HG02571 (cell line): ENCODE measurements around the gene KRT82.
"Not testable (repeated sequence)": the region's sequence is repeated elsewhere in the genome, so short reads cannot be mapped to it uniquely, and the experiment has no call there.

Source experiments
- ATAC-seq: cut with Tn5 transposase; IDR thresholded peaks from one replicate; pipeline ENCODE4 v1.9.1; 2021; ENCODE audit warnings: mild to moderate bottlenecking, moderate library complexity; ENCODE audit not compliant: unreplicated experiment

The KRT82 gene

DNA sequence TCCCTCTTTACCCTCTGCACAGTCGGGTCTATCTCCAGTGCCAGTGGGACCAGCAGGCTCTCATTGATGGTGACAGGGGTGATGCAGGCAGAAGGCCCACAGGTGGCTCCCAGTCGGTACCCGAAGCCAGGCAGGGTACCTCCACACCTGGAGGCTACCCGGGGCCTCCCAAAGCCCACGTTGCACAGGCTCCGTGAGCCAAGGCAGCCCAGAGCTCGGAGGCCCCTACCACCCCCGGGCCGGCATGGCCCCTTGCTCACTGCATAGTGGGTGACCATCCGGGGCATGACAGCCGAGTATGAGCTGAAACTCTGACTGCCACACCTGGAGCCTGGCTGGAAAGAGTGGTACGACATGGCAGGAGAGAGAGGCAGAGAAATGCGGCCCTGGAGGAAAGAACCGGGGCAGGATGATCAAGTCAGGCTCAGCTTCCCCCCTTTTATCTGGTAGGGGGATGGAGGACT lies at the start of gene KRT82:
KRT82 (minus strand) TSS at position 414 of the 464 bp plus-strand sequence; CDS start at position 356, 58 bp downstream.
- ATAC-seq = no peak

DNA sequence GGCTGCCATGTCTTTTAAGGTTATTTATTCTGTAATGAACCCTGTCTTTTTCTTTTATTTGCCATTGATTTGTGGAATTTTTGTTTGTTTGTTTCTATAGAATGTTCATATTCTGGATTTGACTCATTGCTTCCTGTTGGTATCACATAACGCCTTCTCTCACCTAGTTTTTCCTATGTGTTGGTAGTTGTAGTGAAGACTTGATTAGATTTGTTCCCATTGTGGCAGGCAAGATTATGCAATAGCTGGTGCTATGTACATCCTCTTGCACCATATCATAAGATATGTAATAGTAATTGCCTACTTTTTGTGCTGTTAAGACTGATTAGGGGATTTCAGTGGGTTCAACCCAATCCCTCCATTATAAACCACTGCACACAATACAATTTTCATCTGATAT lies 49.7 kb upstream of the KRT82 start:
- ATAC-seq = no peak

DNA sequence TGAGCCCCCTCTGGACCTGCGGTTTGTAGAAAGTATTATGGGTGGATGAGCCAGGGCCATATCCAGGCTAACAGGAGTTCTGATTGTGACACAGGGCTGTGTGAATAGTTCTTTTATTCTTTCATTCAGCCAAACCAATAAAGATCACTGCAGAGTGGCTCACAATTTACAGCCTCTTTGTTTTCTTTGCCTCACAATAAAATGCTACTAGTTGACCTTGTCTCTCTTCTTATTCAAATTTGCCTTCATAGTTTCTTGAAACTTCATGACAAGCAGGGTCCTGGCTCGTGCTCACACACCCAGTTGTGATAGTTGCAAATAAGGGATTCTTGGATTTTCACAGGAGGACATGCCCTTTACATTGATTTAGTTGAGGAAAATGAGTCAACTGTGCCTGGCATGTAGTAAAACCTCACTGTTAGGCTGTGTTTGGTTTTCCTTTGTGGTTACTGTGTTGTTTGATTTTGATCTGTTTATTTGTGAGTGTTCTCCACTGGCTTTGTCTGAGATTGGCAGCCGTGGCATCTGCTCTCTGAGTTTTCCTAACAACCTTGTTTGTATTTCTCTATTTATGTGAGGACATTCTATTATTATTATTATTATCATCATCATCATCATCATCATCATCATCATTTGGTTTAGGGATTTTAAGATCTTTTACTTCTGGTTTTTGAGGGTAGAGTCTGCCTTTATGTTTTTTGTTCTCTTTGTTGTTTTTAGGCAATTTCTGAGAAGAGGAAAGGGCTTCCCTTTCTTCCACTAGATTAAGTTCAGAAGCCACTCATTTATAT lies 48.5 kb upstream of the KRT82 start:
- ATAC-seq = no peak

DNA sequence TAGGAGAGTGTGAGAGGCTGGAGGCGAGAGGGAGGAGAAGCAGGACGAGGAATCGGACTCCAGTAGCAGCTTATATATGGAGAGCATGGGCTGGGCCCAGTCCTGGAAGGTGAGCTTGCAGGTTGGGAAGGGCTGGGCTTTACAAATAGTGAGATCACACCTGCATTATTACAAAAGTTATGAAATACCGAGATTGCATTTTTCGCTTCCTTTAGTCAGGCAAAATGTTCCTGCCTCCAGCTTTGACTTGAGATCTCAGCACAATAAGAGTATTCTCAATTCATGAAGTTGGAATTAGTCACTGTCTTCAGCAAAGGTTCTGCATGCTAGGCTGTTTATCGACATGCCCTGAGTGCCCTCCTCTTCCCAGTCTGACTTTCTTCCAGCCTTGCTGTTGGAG lies 46.0 kb upstream of the KRT82 start, which contains the start of gene KRT6B:
KRT6B (minus strand) TSS at position 46 of the 400 bp plus-strand sequence. CDS start 68 bp downstream, outside the sequence.
- no peak for ATAC-seq

DNA sequence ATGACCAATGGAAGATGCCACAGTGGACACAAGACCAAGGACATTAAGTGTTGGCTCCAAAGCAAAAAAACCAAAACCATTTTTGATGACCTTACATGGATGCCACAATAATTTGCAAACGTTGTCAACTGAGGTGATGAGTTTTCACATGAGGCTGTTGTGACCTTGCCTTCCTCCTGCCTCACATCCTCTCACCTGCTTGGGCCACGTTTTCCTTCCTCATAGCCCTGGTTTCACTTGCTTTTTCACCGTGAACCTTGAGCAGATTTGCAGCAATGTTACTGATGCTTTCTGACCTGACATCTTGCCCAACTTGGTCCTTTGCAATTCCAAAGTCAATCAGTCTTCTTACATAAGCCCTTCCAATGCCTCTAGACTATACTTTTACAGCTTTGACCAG lies 42.1 kb upstream of the KRT82 start:
- no peak for ATAC-seq

DNA sequence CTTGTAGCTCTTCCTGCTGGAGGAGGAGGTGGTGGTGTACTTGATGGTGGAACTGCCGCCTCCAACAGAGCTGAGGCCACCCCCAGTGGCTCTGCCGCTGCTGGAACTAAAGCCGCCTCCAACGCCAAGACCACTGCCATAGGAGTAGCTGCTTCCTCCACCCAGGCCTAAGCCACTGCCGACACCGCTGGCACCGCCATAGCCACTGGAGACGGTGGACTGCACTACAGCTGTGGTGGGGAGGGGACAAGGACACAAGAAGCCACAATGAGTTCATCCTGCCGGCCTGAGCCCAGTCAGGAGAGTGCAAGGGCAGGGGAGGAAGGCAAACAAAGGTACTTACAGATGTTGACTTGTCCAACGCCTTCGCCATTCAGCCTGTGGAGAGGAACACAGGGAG lies 41.1 kb upstream of the KRT82 start:
- ATAC-seq = not testable (repeated sequence)

DNA sequence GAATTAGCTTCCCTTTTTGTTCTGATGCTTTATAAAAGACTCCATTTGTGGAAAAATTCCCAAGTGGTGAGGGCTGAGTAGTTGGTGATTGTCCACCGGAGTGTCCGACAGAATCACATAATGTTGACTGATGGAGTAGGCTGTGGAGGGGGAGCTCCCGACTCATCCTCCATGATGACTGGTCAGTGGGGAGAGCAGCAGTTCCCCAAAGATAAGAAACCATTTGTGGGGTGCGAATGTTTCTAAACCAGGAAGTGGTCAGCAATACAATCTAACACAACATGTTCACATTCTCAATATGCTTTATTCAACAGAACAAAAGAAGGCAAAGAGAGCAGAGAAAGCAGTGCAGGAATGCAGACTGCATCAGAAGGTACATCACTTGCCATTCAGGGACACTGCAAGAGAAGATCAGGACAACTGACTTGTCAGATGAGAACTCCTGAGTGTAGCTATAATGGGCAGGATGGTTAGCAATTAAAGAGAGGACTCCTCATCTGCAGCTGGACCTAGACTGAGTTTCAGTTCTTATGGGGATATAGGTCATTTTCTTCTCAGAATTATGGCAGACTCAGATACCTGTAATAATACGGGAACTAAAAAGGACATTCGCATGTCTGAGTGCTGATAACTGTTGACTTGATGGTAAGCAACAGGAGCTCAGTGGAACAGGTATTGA lies 40.4 kb upstream of the KRT82 start:
- no peak for ATAC-seq

DNA sequence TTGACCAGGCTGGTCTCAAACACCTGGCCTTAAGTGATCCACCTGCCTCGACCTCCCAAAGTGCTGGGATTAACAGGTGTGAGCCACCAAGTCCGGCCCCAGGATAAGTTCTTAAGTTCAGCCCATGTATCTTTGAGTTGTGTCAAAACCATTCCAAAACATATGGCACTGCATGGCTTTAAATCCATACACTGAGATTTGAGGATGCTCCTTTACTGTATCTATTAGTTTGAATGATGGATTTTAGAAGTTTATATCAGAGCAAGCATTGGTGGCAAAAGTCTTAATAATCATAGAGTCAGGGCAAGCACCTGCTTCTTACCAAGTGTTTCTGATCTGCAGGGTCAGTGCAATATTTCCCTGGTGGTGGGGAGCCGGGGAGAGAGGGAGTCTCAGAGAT lies 39.7 kb upstream of the KRT82 start:
- ATAC-seq = no peak

DNA sequence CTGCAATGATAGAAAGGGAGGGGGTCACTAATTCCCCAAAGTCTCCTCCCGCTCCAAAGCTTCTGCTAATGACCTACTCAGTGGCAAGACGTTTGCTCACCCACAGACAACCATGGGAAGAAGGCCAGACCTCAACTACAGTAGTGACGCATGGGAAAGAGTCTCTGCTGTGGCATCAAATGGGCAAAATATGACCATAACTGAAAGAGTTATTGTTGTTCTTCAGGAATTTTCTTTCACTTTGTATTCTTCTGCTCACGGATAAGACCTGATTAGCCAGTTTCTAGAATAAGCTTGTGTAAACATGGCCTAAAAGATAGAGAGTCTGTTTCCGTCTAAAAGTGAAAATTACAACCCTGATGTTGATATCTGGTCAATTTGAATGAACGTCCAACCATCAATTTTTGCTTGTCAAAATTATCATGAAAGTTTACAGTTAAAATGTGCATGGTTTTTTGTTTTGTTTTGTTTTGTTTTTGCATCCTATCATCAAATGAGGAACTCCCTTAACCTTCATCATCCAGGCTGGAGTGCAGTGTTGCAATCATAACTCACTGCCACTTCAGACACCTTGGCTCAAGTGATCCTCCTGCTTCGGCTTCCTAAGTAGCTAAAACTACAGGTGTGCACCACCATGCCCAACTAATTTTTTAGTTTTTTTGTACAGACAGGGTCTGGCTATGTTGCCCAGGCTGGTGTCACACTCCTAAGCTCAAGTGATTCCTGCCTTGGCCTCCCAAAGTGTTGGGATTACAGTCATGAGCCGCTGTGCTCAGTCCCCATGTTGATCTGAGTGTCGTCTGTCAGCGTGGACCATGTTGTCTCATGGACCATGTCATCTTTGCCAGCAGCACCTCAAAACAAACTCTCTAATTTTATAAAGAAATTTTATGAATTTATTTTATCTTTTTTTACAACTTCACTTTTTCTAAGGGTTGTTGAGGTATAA lies 38.8 kb upstream of the KRT82 start:
- ATAC-seq = no peak

DNA sequence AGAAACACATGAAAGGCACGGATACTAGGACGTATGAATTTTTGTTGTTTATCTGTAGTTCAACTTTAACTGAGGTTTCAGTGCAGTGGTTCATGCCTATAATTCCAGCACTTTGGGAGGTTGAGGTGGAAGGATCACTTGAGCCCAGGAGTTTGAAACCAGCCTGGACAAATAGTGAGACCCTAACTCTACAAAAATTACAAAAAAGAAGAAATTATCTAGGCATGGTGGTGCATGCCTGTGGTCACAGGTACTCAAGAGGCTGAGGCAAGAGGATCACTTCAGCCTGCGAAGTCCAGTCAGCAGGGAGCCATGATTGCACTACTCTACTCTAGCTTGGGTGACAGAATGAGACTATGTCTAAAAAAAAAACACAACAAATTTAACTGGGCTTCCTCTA lies 37.8 kb upstream of the KRT82 start:
- ATAC-seq = no peak

DNA sequence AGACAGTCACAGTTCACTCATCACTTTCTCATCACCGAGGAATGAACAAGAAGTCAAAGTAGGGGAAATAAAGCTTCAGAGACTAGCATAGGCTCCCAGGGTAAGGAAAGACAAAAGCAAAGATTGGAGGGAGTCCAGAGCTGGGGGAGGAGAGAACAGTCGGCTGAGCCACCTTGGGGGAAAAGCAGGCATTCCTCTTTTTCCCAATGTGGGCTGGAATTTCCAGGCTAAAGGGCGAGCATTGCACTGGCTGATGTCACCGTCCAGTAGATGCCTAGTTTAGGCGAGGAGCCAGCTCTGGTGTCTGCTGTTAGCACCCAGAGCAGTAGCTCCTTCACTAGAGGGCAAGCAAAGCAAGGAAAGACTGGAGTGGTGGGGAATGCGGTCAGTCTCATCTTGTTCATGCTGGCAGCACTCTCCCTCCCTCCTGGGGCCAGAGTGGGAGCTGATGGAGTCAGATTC lies 36.5 kb upstream of the KRT82 start:
- no peak for ATAC-seq

DNA sequence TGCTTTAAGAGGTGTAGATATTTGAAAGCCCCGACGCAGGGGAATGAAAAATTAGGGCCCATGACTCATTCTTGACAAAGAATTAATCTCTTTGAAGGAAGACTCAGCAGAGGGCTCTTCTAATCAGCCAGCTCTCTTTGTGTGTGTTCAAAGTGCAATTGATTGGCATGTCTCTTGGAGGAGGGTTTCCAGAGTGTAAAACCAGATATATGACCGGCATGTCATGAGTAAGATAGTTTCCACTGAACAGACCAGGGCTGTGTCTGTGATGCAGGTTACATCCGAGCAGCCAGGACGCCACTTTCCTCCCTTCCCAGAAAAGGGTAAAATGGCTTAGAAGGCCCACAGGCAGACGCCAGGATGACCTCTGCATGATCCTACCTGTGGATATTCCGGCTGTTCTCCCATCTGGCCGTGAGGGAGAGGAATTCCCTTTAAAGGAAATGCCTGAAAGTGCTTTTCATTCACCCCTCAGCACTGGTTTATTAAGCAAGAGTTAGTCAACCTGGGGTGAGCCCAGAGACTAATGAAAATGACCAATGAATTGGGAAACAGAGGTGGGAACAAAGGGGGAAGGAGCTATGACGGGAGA lies 35.3 kb upstream of the KRT82 start:
- ATAC-seq = no peak

DNA sequence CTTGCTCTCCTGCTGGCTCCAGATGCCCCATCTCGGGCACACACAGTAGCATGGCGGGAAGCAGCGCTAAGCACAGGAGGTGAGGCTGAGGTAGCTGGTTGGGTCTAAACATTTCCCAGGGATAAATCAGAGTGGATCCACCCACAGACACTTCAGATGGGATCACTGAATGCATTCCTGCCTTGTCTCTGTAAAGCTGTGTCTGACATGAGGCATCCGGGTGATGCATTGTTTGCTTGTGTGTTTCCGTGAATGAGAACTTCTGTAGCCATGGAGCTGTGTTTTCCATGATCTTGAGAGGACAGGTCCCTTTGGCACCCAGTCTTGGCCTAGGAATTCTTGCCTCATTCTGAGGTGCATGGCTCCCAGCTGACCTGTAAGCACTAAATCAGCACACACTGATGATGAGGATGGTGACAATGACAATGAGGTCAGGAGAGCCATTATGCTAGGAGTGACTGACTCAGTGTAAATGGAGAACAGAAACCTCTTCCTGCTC lies 34.7 kb upstream of the KRT82 start:
- no peak for ATAC-seq

DNA sequence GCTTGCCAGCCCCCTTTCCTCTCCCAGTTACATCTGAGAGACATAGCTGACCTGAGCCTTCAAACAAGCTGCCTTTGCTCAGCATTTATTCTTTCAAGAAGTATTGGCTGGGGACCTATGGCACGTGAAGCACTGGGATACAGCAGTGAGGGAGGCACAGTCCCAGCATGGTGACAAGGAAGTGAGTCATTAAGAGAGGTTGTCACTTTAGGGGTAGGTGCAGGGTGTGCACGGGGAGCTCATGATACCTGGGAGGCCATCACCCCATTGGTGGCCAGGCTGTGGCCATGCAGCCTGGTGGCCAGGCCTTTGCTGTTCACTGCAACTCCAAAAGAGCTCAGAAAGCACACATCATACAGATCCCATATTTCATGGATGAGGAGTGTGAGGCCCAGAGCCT lies 33.7 kb upstream of the KRT82 start:
- no peak for ATAC-seq

DNA sequence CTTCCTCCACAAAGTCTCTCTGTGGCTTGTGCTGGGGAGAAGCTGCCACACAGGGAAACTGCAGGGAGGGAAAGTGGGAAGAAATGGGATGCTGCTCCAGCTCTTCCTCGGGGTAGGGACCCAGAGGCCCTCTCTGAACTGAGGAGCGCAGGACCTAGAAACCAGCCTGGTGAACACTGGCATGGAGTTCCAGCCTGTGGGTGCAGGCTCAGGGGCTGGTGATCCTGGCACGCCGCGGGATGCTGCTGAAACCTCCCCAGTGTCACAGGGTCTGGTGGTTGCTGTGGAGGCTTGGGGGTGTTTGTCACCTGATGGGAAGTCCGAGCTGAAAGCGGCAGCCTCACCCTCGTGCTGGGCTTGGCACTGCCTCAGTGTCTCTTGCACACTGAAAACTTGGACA lies 33.3 kb upstream of the KRT82 start:
- no peak for ATAC-seq

DNA sequence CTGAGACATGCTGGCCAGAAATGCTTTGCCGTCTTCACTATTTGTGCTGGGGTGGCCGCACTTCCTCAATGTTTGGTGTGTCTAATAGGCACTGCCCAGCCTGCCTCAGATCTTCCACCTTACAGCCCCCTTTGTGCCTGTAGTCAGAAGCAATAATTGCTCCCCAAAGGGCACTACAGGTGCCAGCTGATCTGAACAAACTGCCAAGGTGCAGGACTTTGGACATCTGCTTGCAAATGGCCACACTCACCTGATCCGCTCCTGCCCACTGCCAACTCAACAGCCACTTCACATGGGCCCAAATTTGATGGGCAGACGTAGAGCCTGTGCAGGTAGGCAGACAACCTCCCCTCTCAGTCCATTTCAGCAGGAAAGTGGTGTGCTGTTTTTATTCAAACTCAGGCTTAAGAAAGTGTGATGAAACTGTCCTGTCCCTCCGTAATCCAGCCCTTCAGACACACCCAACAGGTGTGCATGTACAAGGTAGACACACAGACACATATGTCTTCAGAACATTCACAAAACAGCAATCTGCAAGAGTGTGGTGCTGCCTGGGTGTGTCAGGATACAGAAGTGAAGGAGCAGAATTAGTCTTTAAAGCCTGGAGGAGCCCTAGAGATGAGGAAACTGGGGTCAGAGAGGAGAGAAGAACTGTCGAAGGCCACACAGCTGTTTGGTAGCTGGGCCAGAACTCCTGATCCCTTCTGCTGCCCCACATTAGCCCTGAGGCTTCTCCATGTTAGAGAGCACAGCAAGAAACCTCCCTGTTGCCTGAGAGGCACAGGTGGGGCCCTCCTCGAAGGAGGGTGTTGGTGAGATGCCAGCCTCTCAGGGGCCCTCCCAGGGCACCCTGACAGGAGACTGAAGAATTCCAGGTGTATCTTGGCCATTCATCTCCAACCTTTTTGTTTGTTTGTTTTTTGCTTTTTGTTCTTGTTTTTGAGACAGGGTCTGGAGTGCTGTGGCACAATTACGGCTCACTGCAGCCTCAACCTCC lies 32.5 kb upstream of the KRT82 start:
- no peak for ATAC-seq

DNA sequence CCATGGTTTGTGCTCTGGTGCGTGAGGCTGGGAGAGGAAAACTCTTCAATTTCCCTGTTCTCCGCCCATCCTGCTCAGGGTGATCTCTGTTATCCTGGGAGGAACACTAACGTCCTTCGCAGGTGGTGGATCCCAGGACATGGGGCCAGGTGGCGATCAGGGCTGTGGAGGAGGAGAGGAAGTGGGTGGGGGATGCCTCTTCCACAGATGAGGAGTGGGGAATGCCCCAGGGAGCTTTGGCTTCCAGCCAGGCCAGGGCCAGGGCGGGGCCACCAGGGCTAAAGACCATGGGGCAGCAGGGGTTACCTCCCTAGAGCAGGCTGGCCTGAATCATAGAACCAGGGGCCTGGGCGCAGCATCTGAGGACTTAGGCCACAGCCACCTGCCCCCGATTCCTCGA lies 31.4 kb upstream of the KRT82 start:
- no peak for ATAC-seq

DNA sequence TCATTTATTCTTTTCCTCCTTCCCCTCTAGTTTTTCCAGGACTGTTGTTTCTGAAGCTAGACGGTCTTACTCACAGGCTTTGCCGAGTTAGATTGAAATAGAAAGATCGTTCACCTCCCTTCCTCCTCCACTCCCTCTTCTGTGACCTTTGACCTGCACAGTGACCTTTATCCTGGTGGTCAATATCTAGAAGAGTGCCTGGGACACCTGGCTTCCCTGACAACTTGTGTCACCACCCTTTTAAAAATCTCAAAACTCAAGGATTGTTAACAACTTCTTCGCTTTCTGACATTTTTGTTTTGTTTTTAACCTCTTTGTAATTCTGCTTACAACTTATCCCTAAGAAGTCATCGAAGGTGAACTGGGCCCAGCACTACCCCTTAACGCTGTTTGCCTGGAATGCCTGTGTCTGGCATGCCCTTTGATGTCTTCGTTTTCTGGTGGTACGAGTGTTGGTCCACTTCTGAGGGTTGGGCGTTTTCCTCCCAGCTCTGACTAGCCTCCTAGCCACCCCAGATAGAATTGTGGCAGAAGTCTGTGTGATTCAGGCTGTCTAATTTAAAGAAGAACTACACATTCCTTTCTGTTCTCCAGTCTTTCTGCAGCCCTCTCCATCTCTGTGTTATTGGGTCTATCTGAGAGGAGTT lies 30.8 kb upstream of the KRT82 start:
- no peak for ATAC-seq
